ENCODE results near the gene PHF23.

Gene PHF23

GRCh38 chr17:7221278-7222092 is 17.8 kb downstream of the PHF23 start:
- no peak for DNase-seq (ENCODE audit: extremely low read depth in 1 of 2, low read depth in 1 of 2)

GRCh38 chr17:7220593-7221277 is 18.5 kb downstream of the PHF23 start:
- DNase-seq (ENCODE audit: extremely low read depth in 1 of 2, low read depth in 1 of 2) = peak in 1 of 2 donors; percentile 57

- peak; percentile 85 to 87 for DNase-seq (ENCODE audit: extremely low read depth in 1 of 2, low read depth in 1 of 2)
Observed at GRCh38 chr17:7219812-7220592, 19.3 kb downstream of the PHF23 start, which contains the start of the genes ACADVL and DLG4. Gene ACADVL (plus strand): TSS chr17:7219938. CDS start chr17:7219985, 47 bp downstream. Gene DLG4 (minus strand): TSS chr17:7219836.

- DNase-seq (ENCODE audit: extremely low read depth in 1 of 2, low read depth in 1 of 2) = no peak
Observed at GRCh38 chr17:7219229-7219811, 19.9 kb downstream of the PHF23 start.

- no peak for DNase-seq (ENCODE audit: extremely low read depth in 1 of 2, low read depth in 1 of 2)
Observed at GRCh38 chr17:7218758-7219157, 20.5 kb downstream of the PHF23 start.

GRCh38 chr17:7218166-7218565 is 21.1 kb downstream of the PHF23 start:
- no peak for DNase-seq (ENCODE audit: extremely low read depth in 1 of 2, low read depth in 1 of 2)

GRCh38 chr17:7217113-7217987 is 21.9 kb downstream of the PHF23 start:
- no peak for DNase-seq (ENCODE audit: extremely low read depth in 1 of 2, low read depth in 1 of 2)

GRCh38 chr17:7216242-7217112 is 22.8 kb downstream of the PHF23 start:
- DNase-seq (ENCODE audit: extremely low read depth in 1 of 2, low read depth in 1 of 2) = no peak

- DNase-seq (ENCODE audit: extremely low read depth in 1 of 2, low read depth in 1 of 2) = no peak
Observed at GRCh38 chr17:7215652-7216180, 23.5 kb downstream of the PHF23 start.

GRCh38 chr17:7215136-7215638 is 24.1 kb downstream of the PHF23 start:
- DNase-seq (ENCODE audit: extremely low read depth in 1 of 2, low read depth in 1 of 2) = no peak

- DNase-seq (ENCODE audit: extremely low read depth in 1 of 2, low read depth in 1 of 2) = peak; percentile 100
Observed at GRCh38 chr17:7214300-7215135, 24.7 kb downstream of the PHF23 start.

GRCh38 chr17:7213895-7214299 is 25.4 kb downstream of the PHF23 start:
- peak in 1 of 2 donors; percentile 40 for DNase-seq (ENCODE audit: extremely low read depth in 1 of 2, low read depth in 1 of 2)

- no peak for DNase-seq (ENCODE audit: extremely low read depth in 1 of 2, low read depth in 1 of 2)
Observed at GRCh38 chr17:7211491-7212273, 27.6 kb downstream of the PHF23 start.

GRCh38 chr17:7208754-7209460 is 30.4 kb downstream of the PHF23 start:
- DNase-seq (ENCODE audit: extremely low read depth in 1 of 2, low read depth in 1 of 2) = no peak

GRCh38 chr17:7208027-7208571 is 31.2 kb downstream of the PHF23 start:
- DNase-seq (ENCODE audit: extremely low read depth in 1 of 2, low read depth in 1 of 2) = no peak
